ENCODE data around the gene PROX1.

DNA sequence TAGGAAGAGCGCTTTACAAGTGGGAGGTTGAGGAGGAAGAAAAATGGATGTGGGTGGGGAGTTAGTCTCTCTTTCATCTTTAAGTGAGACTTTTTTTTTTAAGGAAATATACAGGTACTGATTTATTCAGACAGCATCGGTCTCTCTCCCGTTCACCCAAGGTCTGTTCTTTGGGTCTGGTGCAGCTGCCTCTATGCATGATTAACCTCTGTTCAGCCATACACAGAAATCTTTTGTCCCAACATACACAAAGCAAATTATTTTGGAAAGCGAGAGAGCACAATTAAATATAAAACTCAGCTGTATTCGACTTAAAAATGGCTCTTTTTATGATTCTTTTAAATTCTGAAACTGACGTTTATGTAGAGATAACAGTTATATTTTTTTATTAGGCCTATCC, 11.0 kb downstream of the PROX1 start:
- TF ChIP-seq, protein P1, sequence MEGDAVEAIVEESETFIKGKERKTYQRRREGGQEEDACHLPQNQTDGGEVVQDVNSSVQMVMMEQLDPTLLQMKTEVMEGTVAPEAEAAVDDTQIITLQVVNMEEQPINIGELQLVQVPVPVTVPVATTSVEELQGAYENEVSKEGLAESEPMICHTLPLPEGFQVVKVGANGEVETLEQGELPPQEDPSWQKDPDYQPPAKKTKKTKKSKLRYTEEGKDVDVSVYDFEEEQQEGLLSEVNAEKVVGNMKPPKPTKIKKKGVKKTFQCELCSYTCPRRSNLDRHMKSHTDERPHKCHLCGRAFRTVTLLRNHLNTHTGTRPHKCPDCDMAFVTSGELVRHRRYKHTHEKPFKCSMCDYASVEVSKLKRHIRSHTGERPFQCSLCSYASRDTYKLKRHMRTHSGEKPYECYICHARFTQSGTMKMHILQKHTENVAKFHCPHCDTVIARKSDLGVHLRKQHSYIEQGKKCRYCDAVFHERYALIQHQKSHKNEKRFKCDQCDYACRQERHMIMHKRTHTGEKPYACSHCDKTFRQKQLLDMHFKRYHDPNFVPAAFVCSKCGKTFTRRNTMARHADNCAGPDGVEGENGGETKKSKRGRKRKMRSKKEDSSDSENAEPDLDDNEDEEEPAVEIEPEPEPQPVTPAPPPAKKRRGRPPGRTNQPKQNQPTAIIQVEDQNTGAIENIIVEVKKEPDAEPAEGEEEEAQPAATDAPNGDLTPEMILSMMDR (IDR thresholded peaks at IDR 0.05; ENCODE audit: low read length) = no peak
- no peak for TF ChIP-seq EZH2 (IDR thresholded peaks at IDR 0.05; ENCODE audit: borderline replicate concordance, low read length)
